NCI-H2029 (cell line): ENCODE data around the gene GARNL3.

Experiments
- DNase-seq: peaks from one replicate; lab custom pipeline; 2025; lab: John Stamatoyannopoulos, UW

The GARNL3 gene

GRCh38 chr9:127388037-127388855 is 123.7 kb downstream of the GARNL3 start:
- no peak for DNase-seq

GRCh38 chr9:127388856-127389238 is 124.3 kb downstream of the GARNL3 start:
- DNase-seq, result no peak

- no peak for DNase-seq
Measured at GRCh38 chr9:127389381-127390247, 125.0 kb downstream of the GARNL3 start.

GRCh38 chr9:127390248-127390545 is 125.6 kb downstream of the GARNL3 start:
- DNase-seq, result no peak

- no peak for DNase-seq
Measured at GRCh38 chr9:127390563-127390962, 126.0 kb downstream of the GARNL3 start.

GRCh38 chr9:127392166-127392565 is 127.6 kb downstream of the GARNL3 start:
- DNase-seq, result no peak

GRCh38 chr9:127392976-127393375 is 128.4 kb downstream of the GARNL3 start:
- DNase-seq, result no peak

- no peak for DNase-seq
Measured at GRCh38 chr9:127393645-127394044, 129.1 kb downstream of the GARNL3 start.

GRCh38 chr9:127395497-127396252 is 131.1 kb downstream of the GARNL3 start:
- no peak for DNase-seq

GRCh38 chr9:127396253-127396807 is 131.8 kb downstream of the GARNL3 start:
- no peak for DNase-seq

- peak; percentile 100 for DNase-seq
Measured at GRCh38 chr9:127396808-127397645, 132.5 kb downstream of the GARNL3 start, which contains the start of gene SLC2A8. Gene SLC2A8 (plus strand): TSS chr9:127397169. CDS start chr9:127397231, 62 bp downstream.

- DNase-seq, result no peak
Measured at GRCh38 chr9:127397646-127398274, 133.2 kb downstream of the GARNL3 start.

GRCh38 chr9:127398275-127398647 is 133.7 kb downstream of the GARNL3 start:
- DNase-seq, result no peak

- DNase-seq, result no peak
Measured at GRCh38 chr9:127398715-127399400, 134.3 kb downstream of the GARNL3 start.

GRCh38 chr9:127399736-127400269 is 135.2 kb downstream of the GARNL3 start:
- DNase-seq, result no peak

GRCh38 chr9:127402401-127403090 is 138.0 kb downstream of the GARNL3 start:
- DNase-seq, result no peak

- DNase-seq, result no peak
Measured at GRCh38 chr9:127403507-127404192, 139.1 kb downstream of the GARNL3 start.

GRCh38 chr9:127404631-127405030 is 140.1 kb downstream of the GARNL3 start:
- no peak for DNase-seq
